Stimulated activated CD4-positive, alpha-beta T cell treated with anti-CD3 and anti-CD28 coated beads, Interleukin-4, amount 100 ng/mL, for 24 hours (primary cell): ENCODE measurements around the gene MAP10.
"Not testable (repeated sequence)": the region's sequence is repeated elsewhere in the genome, so short reads cannot be mapped to it uniquely, and the experiment has no call there.

Source experiments
- DNase-seq: peaks from one replicate; pipeline ENCODE4 v3.0.0-alpha.2; 2020

Gene MAP10, protein sequence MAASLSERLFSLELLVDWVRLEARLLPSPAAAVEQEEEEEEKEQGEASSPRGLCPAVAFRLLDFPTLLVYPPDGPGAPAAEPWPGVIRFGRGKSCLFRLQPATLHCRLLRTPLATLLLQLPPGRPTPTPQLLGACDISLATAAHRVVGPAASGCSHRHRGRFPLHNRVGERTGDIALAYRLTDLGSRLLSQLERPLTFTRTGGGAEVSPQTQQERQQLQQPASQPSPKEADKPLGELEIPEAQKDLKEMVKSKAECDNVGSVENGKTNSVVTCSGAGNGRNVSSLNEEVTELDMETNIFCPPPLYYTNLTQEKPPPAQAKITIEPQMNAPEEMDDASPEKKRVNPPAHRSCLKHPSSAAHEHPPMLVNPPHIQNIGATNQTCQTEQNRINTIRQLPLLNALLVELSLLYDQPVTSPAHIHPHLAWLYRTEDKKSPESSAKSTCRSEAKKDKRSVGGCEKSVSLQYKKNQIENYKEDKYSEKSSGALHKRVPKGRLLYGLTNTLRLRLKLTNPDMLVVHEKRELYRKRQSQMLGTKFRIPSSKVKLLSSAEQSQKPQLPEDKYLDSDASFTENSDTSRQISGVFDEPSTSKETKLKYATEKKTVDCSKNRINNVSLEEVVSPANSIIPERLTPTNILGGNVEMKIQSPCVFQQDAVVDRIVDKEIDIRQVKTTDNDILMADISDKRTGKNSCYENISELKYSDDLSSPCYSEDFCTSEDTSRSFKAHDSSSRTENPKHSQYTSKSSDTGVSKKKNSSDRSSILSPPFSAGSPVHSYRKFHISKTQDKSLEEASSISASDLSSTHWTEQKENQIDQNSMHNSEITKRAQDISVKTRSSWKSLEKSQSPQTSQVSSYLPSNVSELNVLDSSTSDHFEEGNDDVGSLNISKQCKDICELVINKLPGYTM

GRCh38 chr1:232805269-232806185 is at the start of gene MAP10:
Gene MAP10, plus strand, starts transcription at chr1:232805416. Its CDS starts 34 bp downstream, at chr1:232805450.
- DNase-seq: peak; percentile 73

DNA sequence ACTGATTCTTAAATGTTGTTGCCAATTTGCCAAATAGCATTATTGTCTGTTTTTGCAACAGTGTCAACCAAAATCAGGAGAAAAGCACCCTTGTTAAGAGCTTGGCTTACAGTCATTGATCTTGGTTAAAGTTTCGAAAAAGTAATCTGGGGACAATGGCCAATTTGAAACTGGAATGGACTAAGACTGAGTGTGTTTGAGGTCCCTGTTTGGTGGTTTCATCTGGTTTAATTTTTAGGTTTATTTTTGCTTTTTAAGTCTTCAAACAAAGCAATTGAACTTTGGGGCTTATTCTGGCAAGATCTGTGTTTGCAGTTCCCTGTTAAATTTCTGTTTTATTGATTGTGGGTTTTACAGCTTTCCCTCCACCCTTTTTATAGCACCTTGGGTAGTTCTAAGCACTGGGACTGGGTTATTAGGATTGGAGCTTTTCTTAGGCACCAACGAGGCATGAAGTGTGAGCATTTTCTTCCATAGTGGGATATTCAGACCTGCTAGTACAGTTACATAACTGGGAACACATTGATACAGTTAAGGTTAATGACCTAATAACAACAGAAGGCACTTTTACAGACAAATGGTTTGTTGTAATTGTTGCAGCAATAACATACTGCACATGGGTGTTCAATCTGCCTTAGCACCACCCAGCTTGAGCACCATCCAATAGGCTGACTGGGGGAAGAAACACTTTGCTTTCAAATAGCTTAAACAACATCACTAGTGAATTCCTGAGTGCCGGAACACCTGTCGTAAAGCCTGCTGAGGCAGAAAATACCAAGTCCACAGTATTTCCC is 40.6 kb upstream of the MAP10 start:
- no peak for DNase-seq

- DNase-seq: no peak
Measured at GRCh38 chr1:232765542-232765941, 39.7 kb upstream of the MAP10 start.

DNA sequence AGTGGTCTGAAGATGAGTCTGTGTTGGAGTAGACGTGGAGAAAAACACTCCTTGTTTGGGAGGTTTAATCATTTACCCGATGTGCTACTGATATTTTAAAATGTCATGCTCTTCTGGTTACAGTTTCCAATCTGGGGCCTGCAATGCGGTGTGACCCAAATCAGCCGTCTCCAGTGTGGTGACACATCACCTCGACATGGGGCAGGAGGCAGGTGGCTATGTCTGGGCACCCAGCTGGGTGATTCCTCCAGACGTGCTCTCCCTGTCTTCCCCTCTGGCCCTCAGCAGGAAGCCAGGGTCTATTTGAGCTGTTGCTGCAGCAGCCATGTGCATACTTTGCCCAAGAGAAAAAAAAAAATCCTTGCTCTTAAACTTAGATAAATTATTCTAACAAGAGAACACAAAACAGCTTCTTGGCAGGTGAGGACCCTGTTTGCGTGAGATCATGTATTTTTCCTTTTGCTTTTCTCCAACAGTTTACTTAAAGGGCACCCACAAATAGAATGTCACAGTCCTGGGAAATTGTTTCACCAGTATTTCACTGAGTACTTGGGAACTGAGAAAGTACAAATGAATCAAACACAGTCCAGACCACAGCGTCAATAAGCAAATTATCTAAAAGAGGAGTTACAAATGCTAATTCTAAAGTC is 38.9 kb upstream of the MAP10 start:
- no peak for DNase-seq

GRCh38 chr1:232766904-232767303 is 38.3 kb upstream of the MAP10 start:
- DNase-seq: no peak

- no peak for DNase-seq
Measured at GRCh38 chr1:232767305-232768074, 37.7 kb upstream of the MAP10 start.

DNA sequence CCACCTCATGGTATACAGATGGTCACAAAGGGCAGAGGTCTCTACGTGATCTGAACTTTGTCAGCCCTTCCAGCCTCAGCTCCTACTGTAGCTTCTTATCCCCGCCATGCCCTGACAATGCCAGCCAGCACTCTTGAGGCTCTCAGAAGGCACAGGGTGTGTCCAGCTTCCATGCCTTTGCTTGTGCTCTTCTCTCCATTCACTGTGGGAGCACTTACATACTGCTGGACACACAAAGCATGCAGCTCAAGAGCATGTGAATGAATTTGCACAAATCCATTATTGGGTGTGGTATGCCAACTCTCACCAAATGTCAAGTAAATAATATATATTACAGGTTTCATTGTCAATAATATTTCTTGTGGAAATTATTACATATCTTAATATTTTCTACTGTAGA is 36.4 kb upstream of the MAP10 start:
- DNase-seq: no peak

DNA sequence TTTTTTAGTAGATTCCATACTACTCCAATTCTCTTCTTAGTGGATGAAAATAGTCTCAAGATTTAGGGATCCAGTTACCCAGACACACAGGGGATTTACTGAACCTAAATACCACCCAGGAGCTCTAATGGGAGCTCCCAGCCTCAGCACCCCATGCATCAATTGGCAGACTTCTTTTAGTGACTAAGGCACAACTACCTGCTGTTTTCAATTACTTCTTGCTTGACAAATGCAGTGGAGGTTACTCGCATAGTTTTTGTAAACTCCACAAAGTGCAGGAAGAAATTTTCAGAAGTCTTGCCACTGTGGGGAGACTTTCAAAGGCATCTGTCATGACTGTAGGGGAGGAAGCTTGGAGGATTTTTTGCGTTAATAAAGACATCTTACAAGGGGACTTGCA is 35.5 kb upstream of the MAP10 start:
- DNase-seq: no peak

DNA sequence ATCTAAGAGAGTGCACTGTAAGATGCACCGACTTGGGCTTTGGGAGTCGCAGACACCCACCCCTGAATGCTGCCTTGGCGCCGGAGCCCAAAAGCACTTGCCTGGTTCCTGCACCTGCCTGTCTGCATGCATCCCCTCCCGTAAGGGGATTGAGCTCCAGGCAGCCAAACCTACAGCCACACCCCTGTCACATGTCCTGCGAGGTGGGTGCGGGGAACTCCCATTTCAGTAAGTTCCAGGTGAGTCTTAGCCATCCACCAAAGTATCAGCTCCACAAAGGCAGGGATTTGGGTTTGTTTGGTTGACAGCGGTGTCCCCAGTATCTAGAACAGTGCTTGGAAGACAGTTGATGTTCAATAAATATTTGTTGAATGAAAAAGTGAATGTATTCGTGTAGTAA is 31.5 kb upstream of the MAP10 start:
- DNase-seq: no peak

DNA sequence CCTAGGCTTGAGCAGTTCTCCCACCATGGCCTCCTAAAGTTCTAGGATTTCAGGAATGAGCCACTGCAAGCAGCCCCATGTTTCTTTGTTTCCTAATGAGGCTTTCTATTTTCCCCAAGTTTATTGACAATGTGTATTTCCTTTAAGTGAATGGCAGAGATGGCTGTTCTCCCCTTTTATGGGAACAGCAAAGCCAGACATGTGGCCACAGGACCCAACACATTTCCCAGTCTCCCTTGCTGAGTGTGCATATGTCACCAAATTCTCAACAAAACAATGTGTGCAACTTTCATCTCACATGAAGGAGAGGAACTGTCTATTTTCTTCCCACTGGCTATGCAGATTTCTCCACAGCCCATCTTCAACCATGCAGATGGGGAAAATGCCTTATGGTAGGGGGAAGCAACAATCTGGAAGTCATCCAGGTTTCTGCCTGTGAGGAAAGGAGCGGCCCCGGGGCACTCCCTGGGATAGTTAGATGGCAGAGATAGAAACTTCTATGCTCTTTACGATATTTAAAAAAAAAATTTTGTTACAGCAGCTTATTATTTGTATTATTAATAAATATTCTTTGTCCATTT is 28.6 kb upstream of the MAP10 start:
- DNase-seq: no peak

DNA sequence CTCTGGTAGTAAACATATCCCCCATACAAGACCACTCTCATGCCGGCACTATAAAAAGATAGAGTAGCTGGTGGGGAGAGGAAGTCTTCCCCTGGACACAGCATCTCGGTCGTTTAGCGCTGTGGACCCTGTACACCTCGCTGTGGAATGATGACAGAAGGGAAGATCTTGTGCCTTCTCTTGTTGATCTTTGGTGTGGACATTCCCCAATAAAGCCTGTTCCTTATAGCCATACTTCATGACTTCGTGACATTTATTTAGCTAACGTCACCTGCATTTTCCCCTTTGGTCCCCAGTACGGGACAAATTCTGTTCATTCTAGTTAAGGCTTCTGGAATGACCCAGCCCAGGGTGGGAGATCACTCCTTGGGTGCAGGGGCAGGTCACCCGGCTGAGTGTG is 24.9 kb upstream of the MAP10 start:
- DNase-seq: no peak

DNA sequence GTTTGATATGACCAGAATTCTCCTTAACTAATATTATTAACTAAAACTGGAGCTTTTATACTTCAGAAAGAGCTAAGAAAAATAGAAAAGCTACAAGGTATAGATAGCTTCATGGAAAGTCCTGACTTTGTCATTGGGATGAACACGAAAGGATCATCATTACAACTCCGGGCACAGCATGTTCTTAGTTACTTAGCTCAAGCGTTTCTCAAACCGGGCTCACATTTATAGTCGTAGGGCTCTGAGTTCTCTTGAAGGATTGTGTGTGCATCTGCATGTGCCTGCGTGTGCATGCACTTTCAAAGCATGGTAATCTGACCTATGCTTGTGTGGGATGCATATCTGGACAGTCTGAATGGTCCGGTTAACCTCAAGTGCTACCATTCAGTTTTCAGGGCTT is 20.4 kb upstream of the MAP10 start:
- DNase-seq: no peak

GRCh38 chr1:232785630-232786029 is 19.6 kb upstream of the MAP10 start:
- not testable (repeated sequence) for DNase-seq

- DNase-seq: no peak
Measured at GRCh38 chr1:232786845-232787455, 18.3 kb upstream of the MAP10 start.

DNA sequence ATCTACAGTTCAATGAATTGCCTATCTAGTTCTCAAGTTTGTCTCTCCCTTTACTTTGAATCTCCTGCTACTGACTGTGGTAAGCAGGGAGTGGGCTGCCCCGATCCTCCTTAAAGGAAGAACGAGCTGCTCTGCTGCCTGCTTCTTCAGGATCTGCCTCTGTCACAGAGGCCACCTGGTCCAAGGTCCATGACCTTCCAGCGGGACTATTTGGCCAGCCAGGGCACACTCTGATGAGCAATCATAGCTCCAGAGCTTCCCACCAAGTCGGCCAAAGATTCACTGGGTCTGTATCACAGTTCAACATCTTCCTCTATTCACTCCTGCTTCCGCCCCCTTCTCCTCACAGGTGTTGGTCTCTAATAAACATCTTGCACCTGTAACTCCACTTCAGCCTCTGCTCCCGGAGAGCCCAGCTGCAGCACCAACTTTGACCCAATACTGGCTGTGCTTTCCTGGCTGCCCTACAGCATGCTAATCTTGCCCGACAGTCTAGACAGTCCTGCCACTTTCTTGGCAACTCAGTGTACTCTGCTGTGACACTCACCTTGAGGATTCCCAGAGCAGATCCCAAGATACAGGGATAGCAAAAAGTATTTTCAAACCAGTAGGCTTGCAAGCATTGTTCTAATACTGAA is 16.9 kb upstream of the MAP10 start:
- no peak for DNase-seq

DNA sequence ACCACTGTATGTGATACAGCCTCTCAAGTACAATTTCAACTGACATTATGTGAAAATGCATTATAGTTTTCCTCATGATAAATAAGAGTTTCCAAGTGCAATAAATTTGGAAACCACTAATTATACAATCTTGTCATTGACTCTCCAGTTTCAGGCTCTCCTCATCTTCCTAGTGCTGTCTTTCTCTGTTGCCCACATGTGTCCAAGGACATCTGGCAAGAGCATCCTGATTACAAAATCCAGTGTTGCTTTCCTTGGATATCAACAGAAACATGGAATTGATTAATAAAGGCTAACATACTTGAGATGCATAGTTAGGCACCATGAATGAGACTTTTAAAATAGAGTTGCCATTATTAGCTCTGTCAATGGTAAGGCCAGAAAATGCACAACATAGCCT is 15.6 kb upstream of the MAP10 start:
- no peak for DNase-seq

GRCh38 chr1:232792949-232793348 is 12.3 kb upstream of the MAP10 start:
- DNase-seq: no peak

GRCh38 chr1:232793944-232794343 is 11.3 kb upstream of the MAP10 start:
- DNase-seq: no peak

- no peak for DNase-seq
Measured at GRCh38 chr1:232795497-232796053, 9.6 kb upstream of the MAP10 start.
